AG04450 (cell line): Measurements from ENCODE around the gene NUDT14. TPM values are rescaled to one million over a fixed set of nuclear protein-coding genes. Genes with fewer than 3 reads are reported as not detected.

Source experiments
- CTCF ChIA-PET: fragments of 300-600, 350-600 bp; formaldehyde crosslinking; extraction: SDS; loops from one replicate; lab custom pipeline; 2022; ENCODE audit warnings: antibody characterized with exemption, inconsistent platforms; lab: Charles Lee
- POLR2A ChIA-PET: fragments of 350-600 bp; formaldehyde crosslinking; extraction: SDS; loops from one replicate; lab custom pipeline; 2021; ENCODE audit warnings: antibody characterized with exemption, inconsistent platforms; lab: Yijun Ruan, JAX
- DNase-seq: peaks from one replicate; pipeline ENCODE4 v3.0.0-alpha.2; 2011; ENCODE audit warnings: low read depth, low spot score
- H3K27ac ChIP-seq: one replicate; pipeline ENCODE4 v1.5.1; 2012; ENCODE audit warnings: low read depth, low read length, control low read depth
- H3K27me3 ChIP-seq: one replicate; pipeline ENCODE4 v1.6.0; 2012; ENCODE audit warnings: low read length; ENCODE audit not compliant: control insufficient read depth, insufficient read depth
- H3K4me3 ChIP-seq: 2 replicates; pipeline ENCODE4 v1.5.1; 2011; ENCODE audit warnings: mild to moderate bottlenecking, low read depth, low read length, control low read depth
- H3K9me3 ChIP-seq: 2 replicates; pipeline ENCODE4 v1.5.1; 2012; ENCODE audit warnings: low read length; ENCODE audit not compliant: control insufficient read depth, insufficient read depth
- polyA plus RNA-seq: library from polyadenylated mRNA; depleted of rRNA; stranded (reverse); fragments of >200 nt; gene quantifications from 2 replicates; pipeline ENCODE4 v1.2.3, GENCODE V29; 2011
- TF ChIP-seq, protein P1 (sequence below): IDR thresholded peaks from 2 replicates; pipeline ENCODE4 v1.5.1; 2011; ENCODE audit warnings: low read depth, low read length, control low read depth, inconsistent platforms

The NUDT14 gene
- polyA plus RNA-seq, 1 experiment = 7.2 TPM

DNA sequence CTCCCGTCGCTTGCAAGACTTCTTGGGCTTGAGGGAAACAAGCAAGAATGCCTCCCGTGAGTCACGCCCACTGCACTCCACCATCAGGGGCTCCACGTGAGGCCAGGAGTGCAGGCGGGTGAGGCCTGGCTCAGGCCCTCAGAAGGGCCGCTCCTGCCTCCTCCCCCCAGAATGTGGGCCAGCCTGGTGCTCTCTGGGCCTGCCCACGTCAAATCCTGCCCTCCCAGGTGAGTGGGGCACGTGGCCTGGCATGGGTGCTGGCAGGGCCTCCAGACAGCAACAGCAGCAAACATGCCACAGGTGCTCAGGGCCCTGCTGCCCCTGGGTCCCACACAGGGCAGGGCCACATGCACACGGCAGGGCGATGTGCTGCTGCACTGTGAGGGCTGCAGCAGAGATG lies 36.7 kb upstream of the NUDT14 start:
- ChIA-PET POLR2A (no interaction called here), CTCF (no interaction called here)
- Histone ChIP-seq H3K27me3 (no peaks in the 10 kb centered on the region), H3K27ac (no peak overlapping the region), H3K9me3 (peaks cover 3% of the 10 kb centered on the region; the same call in 1 of the 2 replicates), H3K4me3 (no peak overlapping the region)
- TF ChIP-seq, protein P1, sequence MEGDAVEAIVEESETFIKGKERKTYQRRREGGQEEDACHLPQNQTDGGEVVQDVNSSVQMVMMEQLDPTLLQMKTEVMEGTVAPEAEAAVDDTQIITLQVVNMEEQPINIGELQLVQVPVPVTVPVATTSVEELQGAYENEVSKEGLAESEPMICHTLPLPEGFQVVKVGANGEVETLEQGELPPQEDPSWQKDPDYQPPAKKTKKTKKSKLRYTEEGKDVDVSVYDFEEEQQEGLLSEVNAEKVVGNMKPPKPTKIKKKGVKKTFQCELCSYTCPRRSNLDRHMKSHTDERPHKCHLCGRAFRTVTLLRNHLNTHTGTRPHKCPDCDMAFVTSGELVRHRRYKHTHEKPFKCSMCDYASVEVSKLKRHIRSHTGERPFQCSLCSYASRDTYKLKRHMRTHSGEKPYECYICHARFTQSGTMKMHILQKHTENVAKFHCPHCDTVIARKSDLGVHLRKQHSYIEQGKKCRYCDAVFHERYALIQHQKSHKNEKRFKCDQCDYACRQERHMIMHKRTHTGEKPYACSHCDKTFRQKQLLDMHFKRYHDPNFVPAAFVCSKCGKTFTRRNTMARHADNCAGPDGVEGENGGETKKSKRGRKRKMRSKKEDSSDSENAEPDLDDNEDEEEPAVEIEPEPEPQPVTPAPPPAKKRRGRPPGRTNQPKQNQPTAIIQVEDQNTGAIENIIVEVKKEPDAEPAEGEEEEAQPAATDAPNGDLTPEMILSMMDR = no peak
- DNase-seq = no peak

DNA sequence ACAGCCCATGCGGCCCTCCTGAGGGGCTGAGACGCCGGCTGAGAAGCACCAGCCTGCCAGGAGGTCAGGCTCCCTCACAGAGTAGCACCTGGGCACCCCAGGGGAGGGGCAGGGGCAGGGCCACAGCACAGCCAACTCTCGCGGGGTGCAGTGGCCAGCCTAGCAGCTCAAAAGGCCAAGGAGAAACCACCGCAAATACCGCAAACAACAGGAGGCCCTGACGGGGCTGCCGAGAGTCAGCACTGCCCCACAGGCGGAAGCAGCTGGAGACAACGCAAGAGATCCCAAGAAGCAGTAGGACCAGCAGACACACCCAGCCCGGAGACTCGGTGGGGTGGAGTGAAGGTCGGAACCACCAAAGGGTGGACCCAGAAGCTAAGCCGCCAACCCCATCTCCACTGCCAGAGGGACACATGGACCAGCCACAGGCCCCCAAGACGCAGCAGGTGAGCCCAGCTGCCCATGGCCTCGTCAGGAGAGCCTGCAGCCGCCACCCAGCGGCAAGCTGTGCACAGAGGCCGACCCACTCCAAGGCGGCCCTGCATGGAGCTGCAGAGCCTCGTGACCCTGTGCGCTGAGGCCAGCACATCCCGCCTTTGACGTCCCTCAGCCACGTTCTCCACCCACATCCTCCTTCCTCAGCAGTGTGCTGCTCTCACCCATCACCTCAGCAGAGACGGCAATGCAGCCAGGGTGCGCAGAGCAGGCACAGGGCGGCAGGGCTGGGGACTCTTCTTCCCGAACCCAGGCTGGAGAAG lies 35.6 kb upstream of the NUDT14 start:
- H3K9me3 ChIP-seq = peaks cover 3% of the 10 kb centered on the region; the same call in 1 of the 2 replicates
- no peak overlapping the region for H3K4me3 ChIP-seq
- no peak overlapping the region for H3K27ac ChIP-seq
- ChIA-PET CTCF (no interaction called here), POLR2A (no interaction called here)
- no peak for DNase-seq
- TF ChIP-seq, protein P1 = no peak
- H3K27me3 ChIP-seq = no peaks in the 10 kb centered on the region

DNA sequence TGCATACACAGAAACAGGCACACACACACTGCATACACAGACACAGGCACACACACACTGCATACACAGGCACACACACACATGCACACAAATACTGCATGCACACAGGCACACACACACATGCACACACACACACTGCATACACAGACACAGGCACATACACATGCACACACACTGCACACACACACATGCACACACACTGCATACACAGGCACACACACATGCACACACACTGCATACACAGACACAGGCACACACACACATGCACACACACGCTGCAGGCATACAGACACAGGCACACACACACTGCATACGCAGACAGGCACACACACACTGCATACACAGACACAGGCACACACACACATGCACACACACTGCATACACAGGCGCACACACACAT lies 34.5 kb upstream of the NUDT14 start:
- H3K27me3 ChIP-seq = no peaks in the 10 kb centered on the region
- no peak overlapping the region for H3K4me3 ChIP-seq
- no peak overlapping the region for H3K27ac ChIP-seq
- TF ChIP-seq, protein P1 = no peak
- peaks cover 3% of the 10 kb centered on the region; the same call in 1 of the 2 replicates for H3K9me3 ChIP-seq
- POLR2A ChIA-PET = no interaction called here
- DNase-seq = no peak
- CTCF ChIA-PET = no interaction called here

DNA sequence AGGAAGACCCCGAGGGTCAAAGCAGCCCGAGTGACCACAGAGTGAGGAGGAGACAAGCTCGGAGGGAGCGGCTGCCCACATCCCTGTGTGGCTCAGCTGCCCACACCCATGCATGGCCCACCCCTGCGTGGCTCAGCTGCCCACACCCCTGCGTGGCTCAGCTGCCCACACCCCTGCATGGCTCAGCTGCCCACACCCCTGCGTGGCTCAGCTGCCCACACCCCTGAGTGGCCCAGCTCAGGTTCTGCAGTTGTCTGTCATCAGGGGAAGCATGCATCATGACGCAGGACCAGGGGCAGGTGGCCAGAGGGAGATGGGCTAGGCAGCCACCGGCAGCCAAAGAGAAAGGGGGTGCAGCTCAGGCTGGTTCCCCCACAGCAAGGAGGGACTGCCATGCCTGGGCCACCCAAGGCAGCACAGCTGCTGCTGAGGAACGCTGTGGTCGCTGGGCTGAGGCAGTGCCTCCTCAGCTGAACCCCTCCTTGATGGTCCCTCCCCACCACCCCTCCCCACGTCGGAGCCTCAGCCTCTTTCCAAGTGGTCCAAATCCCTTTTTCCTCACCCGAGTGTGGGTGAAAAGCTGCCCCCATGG lies 33.3 kb upstream of the NUDT14 start:
- POLR2A ChIA-PET = interaction anchor here (0.7 kb wide), 1 partner anchor 18 kb away, joined by 4 read pairs; no protein-coding TSS in a partner anchor
- CTCF ChIA-PET = no interaction called here
- TF ChIP-seq, protein P1 = no peak
- Histone ChIP-seq H3K4me3 (no peak overlapping the region), H3K27ac (no peak overlapping the region), H3K9me3 (peaks cover 3% of the 10 kb centered on the region; the same call in 1 of the 2 replicates), H3K27me3 (no peaks in the 10 kb centered on the region)
- DNase-seq = no peak

DNA sequence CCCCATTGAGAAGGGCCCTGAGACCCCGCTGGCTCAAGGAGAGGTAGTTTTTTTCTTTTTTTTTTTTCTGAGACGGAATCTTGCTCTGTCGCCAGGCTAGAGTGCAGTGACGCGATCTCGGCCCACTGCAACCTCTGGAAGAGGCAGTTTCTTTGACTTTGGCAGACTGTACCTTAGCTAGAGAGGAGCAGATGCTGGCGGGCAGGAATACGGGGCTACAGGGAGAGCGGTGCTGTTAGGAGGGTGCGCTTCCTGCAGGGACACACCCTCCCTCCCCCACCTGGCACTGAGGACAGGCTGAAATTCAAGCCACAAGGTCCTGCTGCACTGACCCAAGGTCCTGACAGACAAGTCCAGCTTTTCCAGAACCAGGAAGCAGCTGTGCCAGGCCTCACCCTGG lies 32.2 kb upstream of the NUDT14 start:
- no peak overlapping the region for H3K27ac ChIP-seq
- H3K27me3 ChIP-seq = no peaks in the 10 kb centered on the region
- no peak for DNase-seq

More for the DNA sequence above, 32.2 kb upstream of the NUDT14 start:
- TF ChIP-seq, protein P1 = no peak
- ChIA-PET POLR2A (interaction anchor here (1.1 kb wide), 1 partner anchor 35 kb away, joined by 4 read pairs; the partner anchor contains the start of gene BTBD6), CTCF (no interaction called here)
- no peak overlapping the region for H3K4me3 ChIP-seq
- peaks cover 3% of the 10 kb centered on the region; the same call in 1 of the 2 replicates for H3K9me3 ChIP-seq
